ENCODE results near the gene SUMO2. TPM values are rescaled to one million over a fixed set of nuclear protein-coding genes. Genes with fewer than 3 reads are reported as not detected.

Gene SUMO2
- total RNA-seq: 100 to 1,000 TPM in 2 of 6 donors, 10 to 100 TPM in 4; 19.9 to 343 (median 64.9) TPM

GRCh38 chr17:75182569-75183436, at the start of gene SUMO2:
Gene SUMO2, minus strand, starts transcription at chr17:75182959. Its CDS starts 125 bp downstream, at chr17:75182834.
- peak; percentile 97 for ATAC-seq (ENCODE audit: low FRiP score in 2 of 2)
- DNase-seq: peak; percentile 94 to 100
- H3K27ac ChIP-seq: peak within 1 kb of the TSS; percentile 98 to 100 (median 99)
- H3K27me3 ChIP-seq: no peaks in the 10 kb centered on the region
- H3K4me3 ChIP-seq: peak within 1 kb of the TSS; percentile 94 to 97 (median 96)
- peaks cover 0 to 16% (median 13%) of the 10 kb centered on the region in 4 donors for H3K36me3 ChIP-seq
- 2 to 4% methylated on average over 21 to 33 of the region's 92 CpGs for WGBS, 2 donors
- TF ChIP-seq POLR2A (IDR thresholded peaks at IDR 0.05) (peak; percentile 21 to 92 (median 84)), CTCF (IDR thresholded peaks at IDR 0.05) (peak; percentile 25 to 70 (median 55)), EP300 (IDR thresholded peaks at IDR 0.05) (no peak), POLR2AphosphoS5 (IDR thresholded peaks at IDR 0.05) (peak; percentile 80 to 89)
- H3K9me3 ChIP-seq: no peaks in the 10 kb centered on the region
- peaks cover 19 to 32% (median 27%) of the 10 kb centered on the region in 4 donors for H3K4me1 ChIP-seq

GRCh38 chr17:75231741-75232464, 49.1 kb upstream of the SUMO2 start:
- Histone ChIP-seq H3K4me3 (no peak overlapping the region), H3K9me3 (no peaks in the 10 kb centered on the region), H3K27me3 (no peaks in the 10 kb centered on the region), H3K36me3 (peaks cover 32 to 96% (median 61%) of the 10 kb centered on the region in 4 donors), H3K4me1 (peaks cover 0 to 19% (median 13%) of the 10 kb centered on the region in 4 donors), H3K27ac (no peak overlapping the region)
- WGBS, 2 donors: 87 to 93% methylated on average over 14 to 18 of the region's 18 CpGs
- ATAC-seq (ENCODE audit: low FRiP score in 2 of 2) (no peak), DNase-seq (no peak)
- TF ChIP-seq POLR2AphosphoS5 (IDR thresholded peaks at IDR 0.05): no peak
- no peak for TF ChIP-seq EP300 (IDR thresholded peaks at IDR 0.05)

- no peak for DNase-seq
- TF ChIP-seq POLR2AphosphoS5 (IDR thresholded peaks at IDR 0.05) (no peak), EP300 (IDR thresholded peaks at IDR 0.05) (no peak), POLR2A (IDR thresholded peaks at IDR 0.05) (no peak), CTCF (IDR thresholded peaks at IDR 0.05) (no peak)
- H3K27me3 ChIP-seq: no peaks in the 10 kb centered on the region
- no peak for ATAC-seq (ENCODE audit: low FRiP score in 2 of 2)
- H3K27ac ChIP-seq: no peak overlapping the region
- peaks cover 0 to 19% (median 13%) of the 10 kb centered on the region in 4 donors for H3K4me1 ChIP-seq
- WGBS, 2 donors: 97 to 99% methylated on average over 5 to 8 of the region's 8 CpGs
- peaks cover 31 to 96% (median 62%) of the 10 kb centered on the region in 4 donors for H3K36me3 ChIP-seq
- no peak overlapping the region for H3K4me3 ChIP-seq
- H3K9me3 ChIP-seq: no peaks in the 10 kb centered on the region
Measured at GRCh38 chr17:75231071-75231470, 48.3 kb upstream of the SUMO2 start.

GRCh38 chr17:75228847-75229246, 46.1 kb upstream of the SUMO2 start:
- peaks cover 32 to 96% (median 60%) of the 10 kb centered on the region in 4 donors for H3K36me3 ChIP-seq
- H3K27ac ChIP-seq: peak overlapping the region; percentile 38 to 68 (median 58)
- peak in 1 of 2 donors; percentile 78 for DNase-seq
- 46 to 57% methylated on average over 1 to 4 of the region's 4 CpGs for WGBS, 2 donors
- peaks cover 0 to 19% (median 13%) of the 10 kb centered on the region in 4 donors for H3K4me1 ChIP-seq
- peak; percentile 54 to 63 for ATAC-seq (ENCODE audit: low FRiP score in 2 of 2)
- TF ChIP-seq POLR2AphosphoS5 (IDR thresholded peaks at IDR 0.05) (no peak), POLR2A (IDR thresholded peaks at IDR 0.05) (no peak), CTCF (IDR thresholded peaks at IDR 0.05) (no peak), EP300 (IDR thresholded peaks at IDR 0.05) (no peak)
- H3K4me3 ChIP-seq: no peak overlapping the region
- H3K27me3 ChIP-seq: no peaks in the 10 kb centered on the region
- no peaks in the 10 kb centered on the region for H3K9me3 ChIP-seq

GRCh38 chr17:75228305-75228704, 45.5 kb upstream of the SUMO2 start:
- Histone ChIP-seq H3K27ac (peak overlapping the region; percentile 38 to 68 (median 58)), H3K27me3 (no peaks in the 10 kb centered on the region), H3K4me3 (no peak overlapping the region), H3K9me3 (no peaks in the 10 kb centered on the region), H3K4me1 (peaks cover 0 to 19% (median 13%) of the 10 kb centered on the region in 4 donors), H3K36me3 (peaks cover 32 to 96% (median 61%) of the 10 kb centered on the region in 4 donors)
- peak in 1 of 2 donors; percentile 73 for DNase-seq
- 49 to 56% methylated on average over 2 of the region's 2 CpGs for WGBS, 2 donors
- ATAC-seq (ENCODE audit: low FRiP score in 2 of 2): peak; percentile 47 to 82
- TF ChIP-seq EP300 (IDR thresholded peaks at IDR 0.05) (peak in 2 of 4 donors; percentile 23 to 40), POLR2AphosphoS5 (IDR thresholded peaks at IDR 0.05) (peak; percentile 5 to 61), POLR2A (IDR thresholded peaks at IDR 0.05) (peak in 1 of 4 donors; percentile 32), CTCF (IDR thresholded peaks at IDR 0.05) (no peak)

All from upper lobe of left lung (tissue), 6 donors.